ENCODE results near the gene RNF20.
"Not testable (repeated sequence)": the region's sequence is repeated elsewhere in the genome, so short reads cannot be mapped to it uniquely, and the experiment has no call there.

Gene RNF20

GRCh38 chr9:101510459-101510858, 23.2 kb upstream of the RNF20 start:
- H3K9me3 ChIP-seq (ENCODE audit: low read length) = no peaks in the 10 kb centered on the region
- no peak overlapping the region for H3K27ac ChIP-seq (ENCODE audit: low read depth, low read length)
- H3K4me3 ChIP-seq (ENCODE audit: low read depth in 1 of 2, low read length in 2 of 2) = no peak overlapping the region
- no peaks in the 10 kb centered on the region for H3K27me3 ChIP-seq (ENCODE audit: control insufficient read depth in 1 of 2, insufficient read depth in 2 of 2, low read length in 2 of 2)
- no peaks in the 10 kb centered on the region for H3K4me1 ChIP-seq (ENCODE audit: insufficient read depth, low read length)
- H3K9ac ChIP-seq (ENCODE audit: low read length) = no peak overlapping the region
- no peaks in the 10 kb centered on the region for H3K36me3 ChIP-seq (ENCODE audit: insufficient read depth, low read length)

DNA sequence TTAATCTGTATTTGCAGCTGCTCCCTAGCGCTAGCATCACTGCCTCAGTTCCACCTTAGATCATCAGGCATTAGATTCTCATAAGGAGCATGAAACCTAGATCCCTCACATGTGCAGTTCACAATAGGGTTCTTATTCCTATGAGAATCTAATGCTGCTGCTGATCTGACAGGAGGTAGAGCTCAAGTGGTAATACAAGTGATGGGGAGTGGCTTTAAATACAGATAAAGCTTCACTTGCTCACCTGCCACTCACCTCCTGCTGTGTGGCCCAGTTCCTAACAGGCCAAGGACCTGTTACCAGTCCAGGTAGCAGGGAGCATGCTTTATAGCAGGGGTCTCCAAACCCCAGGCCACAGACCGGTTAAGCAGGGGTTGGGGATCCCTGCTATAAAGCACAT, 22.6 kb upstream of the RNF20 start:
- Histone ChIP-seq H3K4me1 (ENCODE audit: insufficient read depth, low read length) (no peaks in the 10 kb centered on the region), H3K4me3 (ENCODE audit: low read depth in 1 of 2, low read length in 2 of 2) (no peak overlapping the region), H3K27ac (ENCODE audit: low read depth, low read length) (no peak overlapping the region), H3K27me3 (ENCODE audit: control insufficient read depth in 1 of 2, insufficient read depth in 2 of 2, low read length in 2 of 2) (no peaks in the 10 kb centered on the region), H3K9ac (ENCODE audit: low read length) (no peak overlapping the region), H3K9me3 (ENCODE audit: low read length) (no peaks in the 10 kb centered on the region), H3K36me3 (ENCODE audit: insufficient read depth, low read length) (no peaks in the 10 kb centered on the region)

- H3K36me3 ChIP-seq (ENCODE audit: insufficient read depth, low read length) = no peaks in the 10 kb centered on the region
- no peaks in the 10 kb centered on the region for H3K27me3 ChIP-seq (ENCODE audit: control insufficient read depth in 1 of 2, insufficient read depth in 2 of 2, low read length in 2 of 2)
- H3K4me1 ChIP-seq (ENCODE audit: insufficient read depth, low read length) = no peaks in the 10 kb centered on the region
- H3K9me3 ChIP-seq (ENCODE audit: low read length) = no peaks in the 10 kb centered on the region
- no peak overlapping the region for H3K4me3 ChIP-seq (ENCODE audit: low read depth in 1 of 2, low read length in 2 of 2)
- H3K27ac ChIP-seq (ENCODE audit: low read depth, low read length) = no peak overlapping the region
- no peak overlapping the region for H3K9ac ChIP-seq (ENCODE audit: low read length)
Measured at GRCh38 chr9:101512116-101512515, 21.5 kb upstream of the RNF20 start.

GRCh38 chr9:101513351-101513750, 20.3 kb upstream of the RNF20 start:
- no peak overlapping the region for H3K27ac ChIP-seq (ENCODE audit: low read depth, low read length)
- no peaks in the 10 kb centered on the region for H3K36me3 ChIP-seq (ENCODE audit: insufficient read depth, low read length)
- no peak overlapping the region for H3K9ac ChIP-seq (ENCODE audit: low read length)
- H3K4me1 ChIP-seq (ENCODE audit: insufficient read depth, low read length) = no peaks in the 10 kb centered on the region
- no peak overlapping the region for H3K4me3 ChIP-seq (ENCODE audit: low read depth in 1 of 2, low read length in 2 of 2)
- H3K9me3 ChIP-seq (ENCODE audit: low read length) = no peaks in the 10 kb centered on the region
- H3K27me3 ChIP-seq (ENCODE audit: control insufficient read depth in 1 of 2, insufficient read depth in 2 of 2, low read length in 2 of 2) = no peaks in the 10 kb centered on the region

- H3K4me3 ChIP-seq (ENCODE audit: low read depth in 1 of 2, low read length in 2 of 2) = no peak overlapping the region
- no peaks in the 10 kb centered on the region for H3K27me3 ChIP-seq (ENCODE audit: control insufficient read depth in 1 of 2, insufficient read depth in 2 of 2, low read length in 2 of 2)
- no peaks in the 10 kb centered on the region for H3K36me3 ChIP-seq (ENCODE audit: insufficient read depth, low read length)
- no peaks in the 10 kb centered on the region for H3K9me3 ChIP-seq (ENCODE audit: low read length)
- H3K9ac ChIP-seq (ENCODE audit: low read length) = no peak overlapping the region
- no peak overlapping the region for H3K27ac ChIP-seq (ENCODE audit: low read depth, low read length)
- H3K4me1 ChIP-seq (ENCODE audit: insufficient read depth, low read length) = no peaks in the 10 kb centered on the region
Measured at GRCh38 chr9:101514071-101514470, 19.6 kb upstream of the RNF20 start.

DNA sequence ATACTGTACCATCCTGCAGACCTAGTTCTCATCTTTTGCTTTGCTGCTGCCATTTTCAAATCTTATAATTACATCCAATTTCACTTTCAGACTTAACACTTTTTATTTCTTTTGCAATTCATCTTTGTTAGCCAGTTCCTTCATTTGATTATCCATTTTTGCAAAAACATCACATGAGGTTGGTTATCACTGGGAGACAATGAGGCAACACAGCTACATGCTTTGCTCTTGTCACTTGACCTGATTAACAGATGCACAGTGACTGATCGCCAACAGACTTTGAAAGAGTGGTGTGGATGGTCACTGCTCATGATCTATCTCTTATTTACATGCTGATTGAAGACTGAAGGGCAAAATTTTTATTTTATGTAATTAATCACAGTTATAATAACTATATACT, 17.0 kb upstream of the RNF20 start:
- Histone ChIP-seq H3K9ac (ENCODE audit: low read length) (no peak overlapping the region), H3K9me3 (ENCODE audit: low read length) (no peaks in the 10 kb centered on the region), H3K27me3 (ENCODE audit: control insufficient read depth in 1 of 2, insufficient read depth in 2 of 2, low read length in 2 of 2) (no peaks in the 10 kb centered on the region), H3K36me3 (ENCODE audit: insufficient read depth, low read length) (no peaks in the 10 kb centered on the region), H3K4me1 (ENCODE audit: insufficient read depth, low read length) (no peaks in the 10 kb centered on the region), H3K27ac (ENCODE audit: low read depth, low read length) (no peak overlapping the region), H3K4me3 (ENCODE audit: low read depth in 1 of 2, low read length in 2 of 2) (no peak overlapping the region)

GRCh38 chr9:101518489-101518888, 15.2 kb upstream of the RNF20 start:
- not testable (repeated sequence) for H3K36me3 ChIP-seq (ENCODE audit: insufficient read depth, low read length); H3K4me3 ChIP-seq (ENCODE audit: low read depth in 1 of 2, low read length in 2 of 2); H3K9me3 ChIP-seq (ENCODE audit: low read length); H3K4me1 ChIP-seq (ENCODE audit: insufficient read depth, low read length); H3K27me3 ChIP-seq (ENCODE audit: control insufficient read depth in 1 of 2, insufficient read depth in 2 of 2, low read length in 2 of 2); H3K27ac ChIP-seq (ENCODE audit: low read depth, low read length); H3K9ac ChIP-seq (ENCODE audit: low read length)

DNA sequence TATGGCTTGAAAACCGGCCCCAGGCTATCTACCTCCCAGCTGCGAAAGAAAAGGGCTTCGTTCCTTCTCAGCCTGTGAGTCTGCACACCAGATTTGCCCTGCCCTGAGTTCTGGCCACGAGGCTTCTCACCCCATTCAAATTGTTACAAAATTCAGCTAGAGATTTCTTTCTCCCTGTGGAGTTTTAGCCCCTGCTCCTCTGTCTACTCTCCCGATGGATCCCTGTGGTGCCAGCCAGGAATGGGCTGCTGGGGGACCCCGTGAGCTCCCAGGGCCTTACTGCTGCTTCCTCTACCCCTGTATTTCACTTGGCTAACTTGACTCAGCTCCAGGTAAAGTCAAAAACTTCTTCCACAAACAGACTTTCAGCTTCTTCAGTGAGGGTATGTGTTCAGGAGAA, 9.3 kb upstream of the RNF20 start:
- Histone ChIP-seq H3K9me3 (ENCODE audit: low read length) (no peaks in the 10 kb centered on the region), H3K27me3 (ENCODE audit: control insufficient read depth in 1 of 2, insufficient read depth in 2 of 2, low read length in 2 of 2) (no peaks in the 10 kb centered on the region), H3K4me1 (ENCODE audit: insufficient read depth, low read length) (no peaks in the 10 kb centered on the region), H3K27ac (ENCODE audit: low read depth, low read length) (no peak overlapping the region), H3K9ac (ENCODE audit: low read length) (no peak overlapping the region), H3K36me3 (ENCODE audit: insufficient read depth, low read length) (no peaks in the 10 kb centered on the region), H3K4me3 (ENCODE audit: low read depth in 1 of 2, low read length in 2 of 2) (no peak overlapping the region)

DNA sequence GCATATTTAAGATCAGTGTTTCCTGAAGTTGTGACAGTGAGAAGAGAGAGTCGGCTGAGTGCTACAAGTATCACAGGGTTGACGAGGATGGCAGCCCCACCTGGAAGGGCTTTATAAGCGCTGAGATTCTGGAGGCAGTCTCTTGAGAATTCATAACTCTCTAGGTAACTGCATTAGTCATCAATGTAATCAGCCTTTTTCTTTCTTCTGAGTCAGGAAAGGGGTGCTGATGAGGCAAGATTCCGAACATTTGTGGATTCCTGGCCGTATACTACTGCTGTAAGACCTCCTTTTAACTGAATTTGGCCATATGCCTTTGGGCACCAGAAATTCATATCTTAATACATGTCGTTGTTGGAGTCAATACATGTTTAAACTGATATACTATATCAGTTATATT, 6.6 kb upstream of the RNF20 start:
- H3K27me3 ChIP-seq (ENCODE audit: control insufficient read depth in 1 of 2, insufficient read depth in 2 of 2, low read length in 2 of 2) = no peaks in the 10 kb centered on the region
- H3K36me3 ChIP-seq (ENCODE audit: insufficient read depth, low read length) = no peaks in the 10 kb centered on the region
- H3K27ac ChIP-seq (ENCODE audit: low read depth, low read length) = no peak overlapping the region
- no peak overlapping the region for H3K4me3 ChIP-seq (ENCODE audit: low read depth in 1 of 2, low read length in 2 of 2)
- no peaks in the 10 kb centered on the region for H3K4me1 ChIP-seq (ENCODE audit: insufficient read depth, low read length)
- no peak overlapping the region for H3K9ac ChIP-seq (ENCODE audit: low read length)
- H3K9me3 ChIP-seq (ENCODE audit: low read length) = no peaks in the 10 kb centered on the region

- H3K4me3 ChIP-seq (ENCODE audit: low read depth in 1 of 2, low read length in 2 of 2) = no peak overlapping the region
- no peaks in the 10 kb centered on the region for H3K4me1 ChIP-seq (ENCODE audit: insufficient read depth, low read length)
Measured at GRCh38 chr9:101528015-101528414, 5.6 kb upstream of the RNF20 start.

DNA sequence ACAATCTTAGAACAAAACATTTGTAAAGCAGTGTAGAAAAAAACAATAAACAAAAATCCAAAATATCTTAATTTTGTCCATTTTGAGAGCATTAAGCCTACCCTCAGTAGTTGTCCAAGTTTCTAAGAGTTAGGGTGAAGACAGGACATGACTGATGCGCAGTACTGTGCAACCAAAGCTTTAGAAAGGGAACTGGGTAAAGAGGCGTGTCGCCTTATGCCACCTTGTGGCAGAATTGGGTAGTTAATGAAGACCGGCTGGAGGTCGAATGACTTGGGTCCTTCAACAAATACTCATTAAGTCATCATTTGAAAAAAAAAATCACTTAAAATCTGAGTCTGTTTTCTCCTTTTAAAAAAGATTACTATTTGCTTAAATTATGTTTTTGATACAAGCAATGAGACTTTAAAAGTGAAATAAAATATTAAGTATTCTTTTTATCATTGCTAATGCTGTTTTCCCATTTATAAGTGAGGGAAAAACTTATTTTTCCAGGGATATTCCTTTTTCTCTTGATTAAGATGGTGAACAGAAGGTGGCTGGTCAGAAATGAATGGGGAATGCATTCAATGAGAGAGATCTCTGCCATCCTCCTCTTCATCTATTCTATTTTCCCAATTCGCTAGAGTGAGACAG, 3.5 kb upstream of the RNF20 start:
- no peak overlapping the region for H3K27ac ChIP-seq (ENCODE audit: low read depth, low read length)
- no peaks in the 10 kb centered on the region for H3K27me3 ChIP-seq (ENCODE audit: control insufficient read depth in 1 of 2, insufficient read depth in 2 of 2, low read length in 2 of 2)
- no peaks in the 10 kb centered on the region for H3K9me3 ChIP-seq (ENCODE audit: low read length)
- peaks cover 5% of the 10 kb centered on the region for H3K4me1 ChIP-seq (ENCODE audit: insufficient read depth, low read length)
- H3K9ac ChIP-seq (ENCODE audit: low read length) = no peak overlapping the region
- no peak overlapping the region for H3K4me3 ChIP-seq (ENCODE audit: low read depth in 1 of 2, low read length in 2 of 2)
- H3K36me3 ChIP-seq (ENCODE audit: insufficient read depth, low read length) = no peaks in the 10 kb centered on the region

More at GRCh38 chr9:101528015-101528414, 5.6 kb upstream of the RNF20 start:
- Histone ChIP-seq H3K27me3 (ENCODE audit: control insufficient read depth in 1 of 2, insufficient read depth in 2 of 2, low read length in 2 of 2) (no peaks in the 10 kb centered on the region), H3K9ac (ENCODE audit: low read length) (no peak overlapping the region), H3K36me3 (ENCODE audit: insufficient read depth, low read length) (no peaks in the 10 kb centered on the region), H3K27ac (ENCODE audit: low read depth, low read length) (no peak overlapping the region), H3K9me3 (ENCODE audit: low read length) (no peaks in the 10 kb centered on the region)

DNA sequence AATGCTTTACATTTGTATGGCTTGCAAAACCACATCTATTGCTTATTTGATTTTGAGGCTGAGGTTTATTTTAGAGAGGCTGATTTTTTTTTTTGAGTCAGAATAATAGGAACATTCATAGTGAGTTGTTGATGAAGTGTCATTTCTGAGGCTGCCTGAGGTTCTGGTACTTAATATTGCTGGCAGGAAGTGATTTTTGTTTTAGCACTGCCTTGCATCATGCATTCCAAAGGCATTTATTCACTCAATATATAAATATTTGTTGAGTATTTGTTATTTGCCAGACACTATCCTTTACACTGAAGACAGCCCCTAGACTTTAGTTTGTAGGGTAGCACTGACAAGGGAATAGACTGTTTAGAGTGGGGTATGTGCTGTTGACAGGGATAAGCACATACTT, 2.7 kb downstream of the RNF20 start:
- H3K9ac ChIP-seq (ENCODE audit: low read length) = no peak overlapping the region
- H3K9me3 ChIP-seq (ENCODE audit: low read length) = no peaks in the 10 kb centered on the region
- no peak overlapping the region for H3K27ac ChIP-seq (ENCODE audit: low read depth, low read length)
- H3K36me3 ChIP-seq (ENCODE audit: insufficient read depth, low read length) = peaks cover 40% of the 10 kb centered on the region
- no peaks in the 10 kb centered on the region for H3K27me3 ChIP-seq (ENCODE audit: control insufficient read depth in 1 of 2, insufficient read depth in 2 of 2, low read length in 2 of 2)
- peaks cover 34% of the 10 kb centered on the region for H3K4me1 ChIP-seq (ENCODE audit: insufficient read depth, low read length)
- no peak overlapping the region for H3K4me3 ChIP-seq (ENCODE audit: low read depth in 1 of 2, low read length in 2 of 2)
